Measurements from ENCODE around the gene DTX1. TPM values are rescaled to one million over a fixed set of nuclear protein-coding genes. Genes with fewer than 3 reads are reported as not detected.
"Not testable (repeated sequence)": the region's sequence is repeated elsewhere in the genome, so short reads cannot be mapped to it uniquely, and the experiment has no call there.

DTX1 gene
- total RNA-seq, 1 donor from 2014 or later = 1.4 TPM

- no peak for DNase-seq (ENCODE audit: low spot score in 2 of 2, unreplicated experiment in 2 of 2)
- H3K4me3 Mint-ChIP-seq = no peak overlapping the region
- H3K9me3 Mint-ChIP-seq = no peaks in the 10 kb centered on the region
- no peak overlapping the region for H3K27ac Mint-ChIP-seq
- H3K36me3 Mint-ChIP-seq = no peaks in the 10 kb centered on the region
- TF ChIP-seq CTCF (IDR thresholded peaks at IDR 0.05; ENCODE audit: unreplicated experiment) = no peak
- H3K27me3 Mint-ChIP-seq (ENCODE audit: low read depth) = peaks cover 31% of the 10 kb centered on the region
- H3K4me1 Mint-ChIP-seq = peaks cover 6% of the 10 kb centered on the region
These were observed 82.3 kb downstream of the DTX1 start for GRCh38 chr12:113138826-113139225.

GRCh38 chr12:113140706-113141105 lies 84.2 kb downstream of the DTX1 start:
- Mint-ChIP-seq H3K4me3 (no peak overlapping the region), H3K27me3 (ENCODE audit: low read depth) (peaks cover 14% of the 10 kb centered on the region), H3K27ac (no peak overlapping the region), H3K36me3 (no peaks in the 10 kb centered on the region), H3K9me3 (no peaks in the 10 kb centered on the region), H3K4me1 (peaks cover 4% of the 10 kb centered on the region)
- TF ChIP-seq CTCF (IDR thresholded peaks at IDR 0.05; ENCODE audit: unreplicated experiment) = no peak
- no peak for DNase-seq (ENCODE audit: low spot score in 2 of 2, unreplicated experiment in 2 of 2)

- not testable (repeated sequence) for H3K36me3 Mint-ChIP-seq; H3K9me3 Mint-ChIP-seq; H3K4me1 Mint-ChIP-seq; H3K27ac Mint-ChIP-seq; H3K4me3 Mint-ChIP-seq; H3K27me3 Mint-ChIP-seq (ENCODE audit: low read depth); DNase-seq (ENCODE audit: low spot score in 2 of 2, unreplicated experiment in 2 of 2)
These were observed 85.2 kb downstream of the DTX1 start for GRCh38 chr12:113141716-113142115.

GRCh38 chr12:113142173-113142885 lies 85.8 kb downstream of the DTX1 start:
- H3K36me3 Mint-ChIP-seq = no peaks in the 10 kb centered on the region

GRCh38 chr12:113142886-113143332 lies 86.4 kb downstream of the DTX1 start:
- DNase-seq (ENCODE audit: low spot score in 2 of 2, unreplicated experiment in 2 of 2) = no peak
- no peak for TF ChIP-seq CTCF (IDR thresholded peaks at IDR 0.05; ENCODE audit: unreplicated experiment)
- Mint-ChIP-seq H3K27me3 (ENCODE audit: low read depth) (peaks cover 4% of the 10 kb centered on the region), H3K27ac (no peak overlapping the region), H3K4me3 (no peak overlapping the region), H3K9me3 (peaks cover 6% of the 10 kb centered on the region), H3K4me1 (no peaks in the 10 kb centered on the region), H3K36me3 (no peaks in the 10 kb centered on the region)

More at GRCh38 chr12:113142173-113142885, 85.8 kb downstream of the DTX1 start:
- H3K4me3 Mint-ChIP-seq = no peak overlapping the region
- no peaks in the 10 kb centered on the region for H3K4me1 Mint-ChIP-seq
- H3K9me3 Mint-ChIP-seq = peaks cover 3% of the 10 kb centered on the region
- no peak for TF ChIP-seq CTCF (IDR thresholded peaks at IDR 0.05; ENCODE audit: unreplicated experiment)
- peaks cover 2% of the 10 kb centered on the region for H3K27me3 Mint-ChIP-seq (ENCODE audit: low read depth)
- no peak overlapping the region for H3K27ac Mint-ChIP-seq
- no peak for DNase-seq (ENCODE audit: low spot score in 2 of 2, unreplicated experiment in 2 of 2)

- H3K4me3 Mint-ChIP-seq = no peak overlapping the region
- TF ChIP-seq CTCF (IDR thresholded peaks at IDR 0.05; ENCODE audit: unreplicated experiment) = no peak
- no peaks in the 10 kb centered on the region for H3K4me1 Mint-ChIP-seq
These were observed 87.4 kb downstream of the DTX1 start for GRCh38 chr12:113143959-113144358.

More at GRCh38 chr12:113143959-113144358, 87.4 kb downstream of the DTX1 start:
- no peak for DNase-seq (ENCODE audit: low spot score in 2 of 2, unreplicated experiment in 2 of 2)
- no peak overlapping the region for H3K27ac Mint-ChIP-seq
- H3K9me3 Mint-ChIP-seq = peaks cover 6% of the 10 kb centered on the region
- H3K27me3 Mint-ChIP-seq (ENCODE audit: low read depth) = peaks cover 4% of the 10 kb centered on the region
- no peaks in the 10 kb centered on the region for H3K36me3 Mint-ChIP-seq
